Epithelial cell of proximal tubule (primary cell): ENCODE results near the gene ZNF740. TPM values are rescaled to one million over a fixed set of nuclear protein-coding genes. Genes with fewer than 3 reads are reported as not detected.

Source experiments
- DNase-seq: peaks from one replicate; pipeline ENCODE4 v3.0.0-alpha.2; 2011; ENCODE audit warnings: low read depth
- H3K4me3 ChIP-seq: 2 replicates; pipeline ENCODE4 v1.5.1; 2011; ENCODE audit warnings: low read depth, mild to moderate bottlenecking, low read length
- CTCF ChIP-seq: conservative IDR thresholded peaks from 2 replicates; pipeline ENCODE4 v1.5.1; 2012; ENCODE audit warnings: low read depth, mild to moderate bottlenecking, low read length
- total RNA-seq: library from RNA; depleted of rRNA; stranded (reverse); fragments of >200 nt; gene quantifications from 2 replicates; pipeline ENCODE4 v1.2.3, GENCODE V29; 2015

Gene ZNF740
- total RNA-seq, 1 donor from 2014 or later, result 5.5 TPM

DNA sequence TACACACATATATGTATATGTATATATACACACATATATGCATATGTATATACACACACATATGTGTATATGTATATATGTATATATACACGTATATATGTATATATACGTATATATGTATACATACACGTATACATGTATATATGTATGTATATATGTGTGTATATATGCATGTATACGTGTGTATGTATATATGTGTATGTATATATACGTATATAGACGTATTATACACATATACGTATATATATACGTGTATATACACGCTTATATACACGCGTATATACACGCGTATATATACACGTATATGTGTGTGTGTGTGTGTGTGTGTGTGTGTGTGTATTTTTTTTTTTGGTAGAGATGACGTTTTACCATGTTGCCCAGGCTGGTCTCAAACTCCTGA lies 32.9 kb upstream of the ZNF740 start:
- DNase-seq, result no peak
- no peak overlapping the region for H3K4me3 ChIP-seq
- no peak for TF ChIP-seq CTCF

GRCh38 chr12:53151039-53151438 lies 29.5 kb upstream of the ZNF740 start:
- TF ChIP-seq CTCF, result no peak
- no peak overlapping the region for H3K4me3 ChIP-seq
- DNase-seq, result no peak

DNA sequence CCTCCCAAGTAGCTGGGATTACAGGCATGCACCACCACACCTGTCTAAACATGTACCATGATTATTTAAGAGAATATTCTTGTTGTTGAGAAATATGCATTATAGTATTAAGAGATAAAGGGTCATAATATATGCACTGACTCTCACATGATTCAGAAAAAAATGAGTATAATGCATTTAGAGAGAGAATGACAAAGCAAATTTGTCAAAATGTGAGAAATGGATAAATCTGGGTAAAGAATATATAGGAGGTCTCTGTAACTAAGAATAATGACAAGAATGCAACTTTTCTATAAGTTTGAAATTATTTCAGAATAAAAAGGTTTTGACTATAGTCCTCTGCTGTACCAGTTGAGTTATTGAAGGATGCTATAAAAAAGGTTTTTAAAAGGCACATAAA lies 28.1 kb upstream of the ZNF740 start:
- H3K4me3 ChIP-seq, result no peak overlapping the region
- DNase-seq, result no peak
- no peak for TF ChIP-seq CTCF

DNA sequence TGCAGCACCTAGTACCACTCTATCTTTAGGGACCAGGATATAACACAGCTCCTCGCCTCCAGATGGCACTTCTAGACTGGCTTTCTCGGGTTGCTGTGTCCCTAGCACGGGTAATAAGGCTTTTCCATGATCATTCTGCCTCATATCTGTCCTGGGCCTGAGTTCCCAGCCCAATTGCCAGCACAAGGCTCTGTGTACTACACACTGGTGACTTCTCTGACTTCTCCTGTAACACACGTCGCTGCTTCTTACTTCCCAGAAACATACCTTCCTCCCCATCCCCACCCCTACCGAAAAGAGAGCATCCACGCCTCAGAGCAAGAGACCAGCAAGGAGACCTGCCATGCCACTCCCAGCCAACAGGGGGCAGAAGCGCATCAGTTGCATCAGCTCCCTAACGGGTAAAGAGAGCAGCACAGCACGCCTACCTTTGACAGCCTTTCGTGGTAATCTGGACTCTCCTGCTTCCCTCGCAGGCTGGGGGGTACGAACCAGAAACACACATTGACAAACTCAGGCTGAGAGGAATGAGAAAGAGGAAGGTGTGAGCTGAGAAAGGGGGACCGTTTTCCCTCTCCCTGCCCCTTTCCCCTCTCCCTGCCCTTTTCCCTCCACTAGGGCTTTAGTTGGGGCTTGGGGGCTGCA lies 21.2 kb upstream of the ZNF740 start:
- TF ChIP-seq CTCF, result peak; percentile 99
- no peak for DNase-seq
- no peak overlapping the region for H3K4me3 ChIP-seq

DNA sequence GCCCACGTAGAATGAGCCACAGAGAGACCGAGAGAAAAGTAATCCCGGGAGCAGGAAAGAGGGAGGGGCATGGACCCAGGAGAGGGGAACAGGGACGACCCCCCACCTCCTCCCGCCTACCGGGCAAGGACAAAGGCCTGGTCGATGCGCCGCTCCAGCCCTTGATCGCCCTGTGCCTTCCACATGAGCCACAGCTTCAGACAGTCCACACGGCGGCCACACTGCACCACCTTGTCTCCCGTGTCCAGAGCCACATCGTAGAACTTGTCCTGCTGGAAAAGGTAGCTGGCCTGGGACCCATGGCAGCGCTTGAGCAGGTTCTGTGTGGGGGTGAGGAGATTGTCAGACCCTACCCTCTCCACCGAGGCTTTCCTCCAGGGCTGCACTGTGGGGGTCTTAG lies 20.5 kb upstream of the ZNF740 start:
- H3K4me3 ChIP-seq, result no peak overlapping the region
- no peak for DNase-seq
- TF ChIP-seq CTCF, result no peak

GRCh38 chr12:53160673-53161072 lies 19.8 kb upstream of the ZNF740 start:
- DNase-seq, result no peak
- H3K4me3 ChIP-seq, result no peak overlapping the region
- TF ChIP-seq CTCF, result no peak
